HEK293 (cell line): ENCODE results near the gene S100A14.
A peak's percentile ranks its signal among the peaks of the same experiment; 100 is the strongest.

ENCODE experiments used
- CTCF ChIA-PET: fragments of 350-600 bp; formaldehyde crosslinking; extraction: SDS; loops from one replicate; lab custom pipeline; 2021; ENCODE audit warnings: antibody characterized with exemption; lab: Yijun Ruan, JAX
- POLR2A ChIA-PET: fragments of 300-600 bp; formaldehyde crosslinking; extraction: SDS; loops from one replicate; lab custom pipeline; 2020; ENCODE audit warnings: antibody characterized with exemption, inconsistent platforms; lab: Yijun Ruan, JAX
- H3K27ac ChIP-seq: fragments of 200-500 bp; sonication (Bioruptor generic); 2 replicates; pipeline ENCODE4 v1.5.1; 2014; ENCODE audit warnings: low read depth, low read length, control low read depth, inconsistent platforms; ENCODE audit errors: extremely low read depth
- H3K36me3 ChIP-seq, 2 experiments: fragments of 200-500 bp in 1 of 2; sonication (Bioruptor generic) in 1 of 2; 1 replicate in 1 of 2; 2 replicates in 1 of 2; pipeline ENCODE4 v1.5.1; 2014 to 2017; ENCODE audit warnings: inconsistent platforms in 2 of 2, low read length in 2 of 2; ENCODE audit not compliant: control insufficient read depth in 2 of 2, insufficient read depth in 1 of 2
- H3K4me1 ChIP-seq: fragments of 200-500 bp; sonication (Bioruptor generic); 2 replicates; pipeline ENCODE4 v1.5.1; 2014; ENCODE audit warnings: mild to moderate bottlenecking, low read length, inconsistent platforms; ENCODE audit not compliant: control insufficient read depth, insufficient read depth
- H3K4me3 ChIP-seq: 2 replicates; pipeline ENCODE4 v1.5.1; 2011; ENCODE audit warnings: low read depth, mild to moderate bottlenecking, control low read depth, low read length, moderate library complexity
- H3K9me3 ChIP-seq: fragments of 200-500 bp; sonication (Bioruptor generic); 2 replicates; pipeline ENCODE4 v1.5.1; 2014; ENCODE audit warnings: low read depth, low read length, inconsistent platforms; ENCODE audit not compliant: control insufficient read depth, insufficient read depth
- GLI4 ChIP-seq: fragments of 450-650 bp; formaldehyde crosslinking; IDR thresholded peaks from 2 replicates; pipeline ENCODE4 v1.5.1; 2016; ENCODE audit warnings: missing biosample characterization, missing genetic modification characterization
- GLIS1 ChIP-seq: fragments of 450-650 bp; formaldehyde crosslinking; IDR thresholded peaks from 2 replicates; pipeline ENCODE4 v1.5.1; 2016; ENCODE audit warnings: missing biosample characterization, missing genetic modification characterization
- HOXA7 ChIP-seq: sonication (generic); formaldehyde crosslinking; IDR thresholded peaks from 2 replicates; pipeline ENCODE4 v1.8.1; 2022; ENCODE audit warnings: missing genetic modification reagents, borderline replicate concordance
- IKZF3 ChIP-seq: fragments of 450-650 bp; IDR thresholded peaks from 2 replicates; pipeline ENCODE4 v1.5.0; 2018; ENCODE audit warnings: missing biosample characterization, mild to moderate bottlenecking, missing genetic modification characterization, moderate library complexity
- KLF10 ChIP-seq: fragments of 450-650 bp; IDR thresholded peaks from 2 replicates; pipeline ENCODE4 v1.5.1; 2018; ENCODE audit warnings: missing biosample characterization, mild to moderate bottlenecking, missing genetic modification characterization
- REST ChIP-seq: fragments of 450-650 bp; formaldehyde crosslinking; IDR thresholded peaks from 2 replicates; pipeline ENCODE4 v1.5.1; 2016; ENCODE audit warnings: missing biosample characterization, missing genetic modification characterization
- SP7 ChIP-seq: fragments of 450-650 bp; formaldehyde crosslinking; IDR thresholded peaks from 2 replicates; pipeline ENCODE4 v1.5.1; 2016; ENCODE audit warnings: missing biosample characterization, missing genetic modification characterization
- ZBTB17 ChIP-seq: fragments of 450-650 bp; formaldehyde crosslinking; IDR thresholded peaks from 2 replicates; pipeline ENCODE4 v1.5.1; 2016; ENCODE audit warnings: missing biosample characterization, missing genetic modification characterization
- ZBTB20 ChIP-seq: fragments of 450-650 bp; formaldehyde crosslinking; IDR thresholded peaks from 2 replicates; pipeline ENCODE4 v1.5.1; 2016; ENCODE audit warnings: missing biosample characterization, missing genetic modification characterization
- ZFP37 ChIP-seq: fragments of 450-650 bp; formaldehyde crosslinking; IDR thresholded peaks from 2 replicates; pipeline ENCODE4 v1.5.1; 2016; ENCODE audit warnings: missing biosample characterization, missing genetic modification characterization
- ZFP41 ChIP-seq: fragments of 450-650 bp; formaldehyde crosslinking; IDR thresholded peaks from 2 replicates; pipeline ENCODE4 v1.5.1; 2016; ENCODE audit warnings: missing biosample characterization, missing genetic modification characterization, borderline replicate concordance
- ZNF175 ChIP-seq: fragments of 450-650 bp; formaldehyde crosslinking; IDR thresholded peaks from 2 replicates; pipeline ENCODE4 v1.5.1; 2016; ENCODE audit warnings: missing biosample characterization, missing genetic modification characterization
- ZNF2 ChIP-seq: fragments of 450-650 bp; formaldehyde crosslinking; IDR thresholded peaks from 2 replicates; pipeline ENCODE4 v1.5.1; 2016; ENCODE audit warnings: missing biosample characterization, missing genetic modification characterization
- ZNF404 ChIP-seq: fragments of 450-650 bp; formaldehyde crosslinking; IDR thresholded peaks from 2 replicates; pipeline ENCODE4 v1.5.1; 2017; ENCODE audit warnings: missing biosample characterization, missing genetic modification characterization
- ZNF548 ChIP-seq: fragments of 450-650 bp; formaldehyde crosslinking; IDR thresholded peaks from 2 replicates; pipeline ENCODE4 v1.5.1; 2016; ENCODE audit warnings: missing biosample characterization, missing genetic modification characterization
- ZNF561 ChIP-seq: fragments of 450-650 bp; IDR thresholded peaks from 2 replicates; pipeline ENCODE4 v1.5.1; 2018; ENCODE audit warnings: missing biosample characterization, missing genetic modification characterization, borderline replicate concordance
- ZNF623 ChIP-seq: fragments of 450-650 bp; formaldehyde crosslinking; IDR thresholded peaks from 2 replicates; pipeline ENCODE4 v1.5.1; 2016; ENCODE audit warnings: missing biosample characterization, missing genetic modification characterization
- ZNF670 ChIP-seq: fragments of 450-650 bp; formaldehyde crosslinking; IDR thresholded peaks from 2 replicates; pipeline ENCODE4 v1.5.1; 2016; ENCODE audit warnings: missing biosample characterization, missing genetic modification characterization, low read depth
- ZNF701 ChIP-seq: fragments of 450-650 bp; formaldehyde crosslinking; IDR thresholded peaks from 2 replicates; pipeline ENCODE4 v1.5.1; 2016; ENCODE audit warnings: missing biosample characterization, missing genetic modification characterization
- ZNF792 ChIP-seq: fragments of 450-650 bp; formaldehyde crosslinking; IDR thresholded peaks from 2 replicates; pipeline ENCODE4 v1.5.1; 2016; ENCODE audit warnings: missing biosample characterization, missing genetic modification characterization
- ZSCAN5A ChIP-seq: fragments of 450-650 bp; formaldehyde crosslinking; IDR thresholded peaks from 2 replicates; pipeline ENCODE4 v1.5.1; 2016; ENCODE audit warnings: missing biosample characterization, missing genetic modification characterization
- TF ChIP-seq, protein P1 (sequence below): fragments of 450-650 bp; formaldehyde crosslinking; IDR thresholded peaks from 2 replicates; pipeline ENCODE4 v1.5.1; 2016; ENCODE audit warnings: missing biosample characterization, missing genetic modification characterization
- TF ChIP-seq, protein P2 (sequence below): fragments of 450-650 bp; formaldehyde crosslinking; IDR thresholded peaks from 2 replicates; pipeline ENCODE4 v1.5.1; 2017; ENCODE audit warnings: missing biosample characterization, missing genetic modification characterization
- TF ChIP-seq, protein P3 (sequence below): fragments of 450-650 bp; formaldehyde crosslinking; IDR thresholded peaks from 2 replicates; pipeline ENCODE4 v1.5.1; 2017; ENCODE audit warnings: missing biosample characterization, mild to moderate bottlenecking, missing genetic modification characterization, moderate library complexity

Gene S100A14

GRCh38 chr1:153661111-153661708 is 45.1 kb upstream of the S100A14 start:
- Histone ChIP-seq H3K4me1 (0 out of 2 replicates have a peak, but pooled peaks cover 2% of the 10 kb centered on the region), H3K9me3 (no peaks in the 10 kb centered on the region), H3K36me3 (peaks cover 49 to 68% of the 10 kb centered on the region in 2 experiments), H3K4me3 (no peak overlapping the region), H3K27ac (no peak overlapping the region)
- TF ChIP-seq ZNF175 (tag by site-specific recombination) = no peak
- TF ChIP-seq IKZF3 (tag by site-specific recombination) = peak; percentile 52; the same call in 1 of the 2 replicates
- TF ChIP-seq ZBTB20 (tag by site-specific recombination) = peak; percentile 46; the same call in 1 of the 2 replicates
- no peak for TF ChIP-seq HOXA7 (CRISPR knock-in tag)
- TF ChIP-seq GLIS1 = peak; percentile 88
- TF ChIP-seq, protein P1, sequence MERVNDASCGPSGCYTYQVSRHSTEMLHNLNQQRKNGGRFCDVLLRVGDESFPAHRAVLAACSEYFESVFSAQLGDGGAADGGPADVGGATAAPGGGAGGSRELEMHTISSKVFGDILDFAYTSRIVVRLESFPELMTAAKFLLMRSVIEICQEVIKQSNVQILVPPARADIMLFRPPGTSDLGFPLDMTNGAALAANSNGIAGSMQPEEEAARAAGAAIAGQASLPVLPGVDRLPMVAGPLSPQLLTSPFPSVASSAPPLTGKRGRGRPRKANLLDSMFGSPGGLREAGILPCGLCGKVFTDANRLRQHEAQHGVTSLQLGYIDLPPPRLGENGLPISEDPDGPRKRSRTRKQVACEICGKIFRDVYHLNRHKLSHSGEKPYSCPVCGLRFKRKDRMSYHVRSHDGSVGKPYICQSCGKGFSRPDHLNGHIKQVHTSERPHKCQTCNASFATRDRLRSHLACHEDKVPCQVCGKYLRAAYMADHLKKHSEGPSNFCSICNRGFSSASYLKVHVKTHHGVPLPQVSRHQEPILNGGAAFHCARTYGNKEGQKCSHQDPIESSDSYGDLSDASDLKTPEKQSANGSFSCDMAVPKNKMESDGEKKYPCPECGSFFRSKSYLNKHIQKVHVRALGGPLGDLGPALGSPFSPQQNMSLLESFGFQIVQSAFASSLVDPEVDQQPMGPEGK (tag by site-specific recombination) = peak; percentile 23; the same call in 1 of the 2 replicates
- no peak for TF ChIP-seq ZSCAN5A (tag by site-specific recombination)
- TF ChIP-seq ZBTB17 (tag by site-specific recombination) = peak; percentile 22; the same call in 1 of the 2 replicates
- no peak for TF ChIP-seq KLF10
- TF ChIP-seq, protein P2, sequence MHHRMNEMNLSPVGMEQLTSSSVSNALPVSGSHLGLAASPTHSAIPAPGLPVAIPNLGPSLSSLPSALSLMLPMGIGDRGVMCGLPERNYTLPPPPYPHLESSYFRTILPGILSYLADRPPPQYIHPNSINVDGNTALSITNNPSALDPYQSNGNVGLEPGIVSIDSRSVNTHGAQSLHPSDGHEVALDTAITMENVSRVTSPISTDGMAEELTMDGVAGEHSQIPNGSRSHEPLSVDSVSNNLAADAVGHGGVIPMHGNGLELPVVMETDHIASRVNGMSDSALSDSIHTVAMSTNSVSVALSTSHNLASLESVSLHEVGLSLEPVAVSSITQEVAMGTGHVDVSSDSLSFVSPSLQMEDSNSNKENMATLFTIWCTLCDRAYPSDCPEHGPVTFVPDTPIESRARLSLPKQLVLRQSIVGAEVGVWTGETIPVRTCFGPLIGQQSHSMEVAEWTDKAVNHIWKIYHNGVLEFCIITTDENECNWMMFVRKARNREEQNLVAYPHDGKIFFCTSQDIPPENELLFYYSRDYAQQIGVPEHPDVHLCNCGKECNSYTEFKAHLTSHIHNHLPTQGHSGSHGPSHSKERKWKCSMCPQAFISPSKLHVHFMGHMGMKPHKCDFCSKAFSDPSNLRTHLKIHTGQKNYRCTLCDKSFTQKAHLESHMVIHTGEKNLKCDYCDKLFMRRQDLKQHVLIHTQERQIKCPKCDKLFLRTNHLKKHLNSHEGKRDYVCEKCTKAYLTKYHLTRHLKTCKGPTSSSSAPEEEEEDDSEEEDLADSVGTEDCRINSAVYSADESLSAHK (tag by site-specific recombination) = peak; percentile 75
- no peak for TF ChIP-seq ZFP37 (tag by site-specific recombination)
- ChIA-PET CTCF (no interaction called here), POLR2A (interaction anchor here (0.6 to 1.5 kb wide), 5 partner anchors 14 to 415 kb away, joined by 3 to 6 read pairs (median 4); partner anchors contain the start of genes INTS3 and S100A13)

DNA sequence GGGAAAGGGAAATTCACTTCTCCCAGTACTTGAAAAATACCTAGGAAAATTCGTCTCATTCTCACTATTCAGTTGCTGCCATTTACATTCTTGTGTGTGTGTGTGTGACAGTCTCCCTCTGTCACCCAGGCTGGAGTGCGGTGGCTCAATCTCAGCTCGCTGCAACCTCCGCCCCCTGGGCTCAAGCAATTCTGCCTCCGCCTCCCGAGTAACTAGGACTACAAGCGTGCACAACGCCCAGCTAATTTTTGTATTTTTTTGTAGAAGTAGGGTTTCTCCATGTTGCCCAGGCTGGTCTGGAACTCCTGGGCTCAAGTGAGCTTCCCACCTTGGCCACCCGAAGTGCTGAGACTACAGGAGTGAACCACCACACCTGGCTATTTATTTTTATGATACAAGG is 43.5 kb upstream of the S100A14 start:
- H3K4me1 ChIP-seq = 0 out of 2 replicates have a peak, but pooled peaks cover 2% of the 10 kb centered on the region
- H3K4me3 ChIP-seq = peak overlapping the region; percentile 87
- no peaks in the 10 kb centered on the region for H3K9me3 ChIP-seq
- ChIA-PET CTCF (interaction anchor here (0.8 to 2.4 kb wide), 2 partner anchors 49 to 149 kb away, joined by 5 to 9 read pairs; no protein-coding TSS in a partner anchor), POLR2A (interaction anchor here (0.6 to 2.8 kb wide), 7 partner anchors 11 to 343 kb away, joined by 3 to 24 read pairs (median 5); partner anchors contain the start of genes CHTOP, S100A1 and S100A13)
- peaks cover 33 to 53% of the 10 kb centered on the region in 2 experiments for H3K36me3 ChIP-seq
- no peak overlapping the region for H3K27ac ChIP-seq
- TF ChIP-seq ZNF404 (tag by site-specific recombination) (no peak), ZNF670 (tag by site-specific recombination) (no peak), ZNF2 (no peak), REST (no peak), ZNF792 (no peak), ZNF548 (no peak), SP7 (tag by site-specific recombination) (no peak), GLI4 (tag by site-specific recombination) (no peak), ZFP41 (tag by site-specific recombination) (no peak), GLIS1 (no peak), ZNF701 (tag by site-specific recombination) (no peak), ZNF561 (tag by site-specific recombination) (no peak), ZNF623 (no peak)
- TF ChIP-seq, protein P3, sequence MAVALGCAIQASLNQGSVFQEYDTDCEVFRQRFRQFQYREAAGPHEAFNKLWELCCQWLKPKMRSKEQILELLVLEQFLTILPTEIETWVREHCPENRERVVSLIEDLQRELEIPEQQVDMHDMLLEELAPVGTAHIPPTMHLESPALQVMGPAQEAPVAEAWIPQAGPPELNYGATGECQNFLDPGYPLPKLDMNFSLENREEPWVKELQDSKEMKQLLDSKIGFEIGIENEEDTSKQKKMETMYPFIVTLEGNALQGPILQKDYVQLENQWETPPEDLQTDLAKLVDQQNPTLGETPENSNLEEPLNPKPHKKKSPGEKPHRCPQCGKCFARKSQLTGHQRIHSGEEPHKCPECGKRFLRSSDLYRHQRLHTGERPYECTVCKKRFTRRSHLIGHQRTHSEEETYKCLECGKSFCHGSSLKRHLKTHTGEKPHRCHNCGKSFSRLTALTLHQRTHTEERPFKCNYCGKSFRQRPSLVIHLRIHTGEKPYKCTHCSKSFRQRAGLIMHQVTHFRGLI = no peak
